ENCODE results near the gene BTNL3.
"Not testable (repeated sequence)": the region's sequence is repeated elsewhere in the genome, so short reads cannot be mapped to it uniquely, and the experiment has no call there.

Gene BTNL3

DNA sequence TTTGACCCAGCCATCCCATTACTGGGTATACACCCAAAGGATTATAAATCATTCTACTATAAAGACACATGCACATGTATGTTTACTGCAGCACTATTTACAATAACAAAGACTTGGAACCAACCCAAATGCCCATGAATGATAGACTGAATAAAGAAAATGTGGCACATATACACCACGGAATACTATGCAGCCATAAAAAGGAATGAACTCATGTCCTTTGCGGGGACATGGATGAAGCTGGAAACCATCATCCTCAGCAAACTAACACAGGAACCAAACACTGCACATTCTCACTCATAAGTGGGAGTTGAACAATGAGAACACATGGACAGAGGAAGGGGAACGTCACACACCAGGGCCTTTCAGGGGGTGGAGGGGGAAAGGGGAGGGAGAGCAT lies 28.8 kb downstream of the BTNL3 start:
- in situ Hi-C loops (cut with MboI; ENCODE audit: low sequenced_read_pairs), result not testable (repeated sequence)

DNA sequence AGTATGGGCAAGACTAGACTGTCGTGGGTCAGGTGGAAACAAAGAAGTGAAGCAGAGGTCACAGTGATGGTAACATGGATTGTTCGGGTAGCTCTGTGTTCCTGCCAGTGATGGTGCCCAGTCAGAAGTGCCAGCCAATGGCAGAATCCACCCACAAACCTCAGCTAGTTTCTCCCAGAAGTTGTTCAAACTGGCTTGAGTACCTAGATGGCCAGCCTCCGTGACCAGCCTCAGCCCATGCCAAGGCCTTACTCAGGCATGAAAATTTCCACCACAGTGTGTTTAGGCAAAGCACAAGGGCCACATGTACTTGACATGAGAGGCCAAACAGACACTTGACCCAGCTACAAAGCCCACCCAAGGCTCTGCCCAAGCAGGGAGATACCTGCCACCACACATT lies 32.0 kb downstream of the BTNL3 start:
- in situ Hi-C loops (cut with MboI; ENCODE audit: low sequenced_read_pairs), result no loop called here

DNA sequence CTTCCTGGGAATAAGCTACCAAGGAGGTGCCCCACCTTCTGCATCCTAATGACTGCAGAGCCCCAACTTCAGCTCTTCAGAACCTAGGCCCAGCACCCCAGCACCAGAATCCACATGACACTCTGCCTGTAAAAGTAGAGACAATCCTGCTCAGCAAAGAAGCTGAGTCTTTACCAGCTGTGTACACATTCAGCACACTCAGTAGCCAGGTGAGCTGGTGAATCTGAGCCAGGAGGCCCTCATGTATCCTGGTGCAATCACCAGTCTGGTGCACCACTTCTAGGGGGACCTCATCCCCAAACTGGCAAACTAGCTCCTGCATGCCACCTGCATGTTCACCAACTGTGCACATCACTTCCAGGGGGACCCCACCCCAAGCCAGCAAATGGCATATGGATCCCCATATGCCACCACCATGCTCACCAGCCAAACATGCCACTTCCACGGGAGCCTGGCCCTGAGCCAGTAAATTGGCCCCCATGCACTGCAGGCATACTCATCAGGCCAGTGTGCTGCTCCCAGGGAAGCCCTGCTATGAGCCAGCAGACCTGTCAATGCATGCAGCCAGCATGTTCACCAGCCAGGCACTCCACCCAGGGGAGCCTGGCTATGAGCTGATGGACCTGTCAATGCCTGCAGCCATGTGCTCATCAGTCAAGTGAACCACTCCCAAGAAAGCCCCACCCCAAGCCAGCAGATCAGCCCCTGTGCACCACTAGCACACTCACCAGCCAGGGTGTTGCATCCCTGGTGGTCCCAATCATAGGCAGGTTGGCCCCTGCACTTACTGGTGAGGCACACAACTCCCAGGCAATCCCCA lies 35.8 kb downstream of the BTNL3 start:
- in situ Hi-C loops (cut with MboI; ENCODE audit: low sequenced_read_pairs), result no loop called here

DNA sequence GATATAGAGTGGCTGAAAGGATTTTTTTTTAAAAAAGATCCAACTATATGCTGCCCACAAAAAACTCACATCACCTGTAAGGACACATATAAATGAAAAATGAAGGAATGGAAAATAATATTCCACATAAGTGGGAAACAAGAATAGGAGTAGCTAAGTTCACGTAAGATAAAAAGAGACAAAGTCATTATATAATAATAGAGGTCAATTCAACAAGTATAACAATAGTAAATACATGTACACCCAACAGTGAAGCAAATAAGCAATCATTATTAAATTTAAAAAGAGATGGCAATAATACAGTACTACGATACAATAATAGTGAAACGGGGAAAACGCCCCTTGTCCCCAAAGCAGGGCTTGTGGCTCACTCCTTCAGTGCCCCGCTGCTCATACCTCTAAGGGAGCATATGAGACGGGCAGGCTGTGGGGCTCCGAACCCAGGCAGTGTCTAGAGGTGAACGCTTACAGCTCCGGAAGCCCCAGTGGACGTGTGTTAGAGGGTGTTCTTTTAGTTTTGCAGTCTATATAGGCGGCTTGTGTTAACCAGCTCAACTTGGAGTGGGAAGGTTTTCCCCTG lies 38.9 kb downstream of the BTNL3 start:
- in situ Hi-C loops (cut with MboI; ENCODE audit: low sequenced_read_pairs), result no loop called here

DNA sequence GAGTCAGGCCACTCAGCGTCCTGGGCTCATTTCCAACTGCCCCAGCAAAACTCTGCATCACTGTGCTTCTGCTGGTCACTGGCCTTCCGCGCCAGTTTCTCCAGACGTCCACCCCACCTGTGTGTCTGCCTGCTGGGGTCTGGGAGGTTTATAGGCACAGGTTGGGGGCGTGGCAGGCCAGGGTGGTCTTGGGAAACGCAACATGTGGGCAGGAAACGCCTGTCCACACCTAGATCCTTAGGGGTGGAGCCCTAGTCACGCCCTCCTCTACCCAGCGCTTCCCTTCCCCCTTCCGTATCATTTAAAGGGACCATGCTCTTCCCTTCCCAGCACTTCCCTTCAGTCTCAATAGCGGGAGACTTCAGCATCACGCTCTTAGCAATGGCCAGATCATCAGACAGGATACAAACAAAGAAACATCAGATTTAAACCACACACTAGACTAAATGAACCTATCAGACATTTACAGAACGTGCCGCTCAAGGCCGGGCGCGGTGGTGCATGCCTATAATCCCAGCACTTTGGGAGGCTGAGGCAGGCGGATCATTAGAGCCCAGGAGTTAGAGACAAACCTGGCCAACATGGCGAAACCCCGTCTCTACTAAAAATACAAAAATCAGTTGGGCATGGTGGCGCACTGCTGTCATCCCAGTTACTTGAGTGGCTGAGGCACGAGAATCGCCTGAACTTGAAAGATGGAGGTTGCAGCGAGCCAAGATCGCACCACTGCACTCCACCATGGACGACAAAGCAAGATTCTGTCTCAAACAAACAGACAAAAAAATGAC lies 39.6 kb downstream of the BTNL3 start:
- in situ Hi-C loops (cut with MboI; ENCODE audit: low sequenced_read_pairs), result no loop called here

DNA sequence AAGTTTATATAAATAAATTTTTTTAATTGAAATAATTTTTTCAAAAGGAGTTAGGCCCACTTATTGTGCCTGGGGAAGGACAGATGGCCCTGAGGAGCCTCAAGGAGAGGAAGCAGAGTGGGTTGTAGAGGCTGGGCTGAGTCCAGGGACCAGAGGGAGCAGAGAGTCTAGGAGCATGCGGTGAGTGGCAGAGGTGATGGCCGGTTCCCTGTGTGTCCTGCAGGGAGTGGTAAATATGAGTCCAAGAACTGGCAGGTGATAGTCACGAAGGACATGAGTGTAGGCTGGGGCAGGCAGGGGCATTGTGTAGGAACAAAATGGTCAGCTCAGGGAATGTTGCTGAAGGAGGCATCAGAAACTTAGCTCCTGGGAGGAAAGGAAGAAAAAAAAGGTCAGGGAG lies 43.1 kb downstream of the BTNL3 start:
- in situ Hi-C loops (cut with MboI; ENCODE audit: low sequenced_read_pairs), result no loop called here

DNA sequence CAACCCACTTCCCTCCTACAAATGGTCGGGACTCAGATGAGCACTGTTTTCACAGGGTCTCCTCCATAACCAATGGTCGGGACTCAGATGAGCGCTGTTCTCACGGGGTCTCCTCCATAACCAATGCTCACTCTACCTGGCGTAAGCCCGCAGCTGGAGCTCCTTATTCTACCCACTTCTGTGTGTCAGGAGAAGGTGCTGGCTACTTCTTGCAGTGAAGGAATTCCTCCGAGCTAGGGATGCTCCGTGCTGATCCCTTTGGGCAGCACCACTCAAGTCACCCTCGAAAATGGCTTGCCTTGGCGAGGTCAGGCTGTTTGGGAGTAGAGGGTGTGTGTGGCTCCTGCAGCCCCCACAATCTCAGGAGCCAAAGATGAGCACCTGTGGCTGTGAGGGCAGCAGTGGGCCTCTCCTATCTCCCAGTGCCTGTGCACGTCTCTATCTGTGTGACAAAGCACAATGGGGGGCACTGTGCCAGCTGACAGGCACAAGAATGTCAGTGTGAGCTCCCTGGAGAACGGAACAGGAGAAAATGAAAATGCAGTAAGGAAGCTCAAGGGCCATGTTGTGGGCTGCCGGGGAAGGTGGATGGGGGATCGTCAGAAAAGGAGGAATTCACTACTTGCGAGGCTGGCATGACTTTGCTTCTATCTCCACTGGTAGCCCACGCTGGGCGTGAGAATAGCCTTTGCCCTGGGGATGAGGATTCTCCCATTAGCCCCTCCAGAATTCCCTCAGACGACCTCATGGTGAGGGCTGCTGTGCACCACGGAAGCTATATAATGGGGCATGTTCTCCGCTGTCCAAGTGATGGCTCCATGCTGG lies 47.6 kb downstream of the BTNL3 start:
- in situ Hi-C loops (cut with MboI; ENCODE audit: low sequenced_read_pairs), result no loop called here

DNA sequence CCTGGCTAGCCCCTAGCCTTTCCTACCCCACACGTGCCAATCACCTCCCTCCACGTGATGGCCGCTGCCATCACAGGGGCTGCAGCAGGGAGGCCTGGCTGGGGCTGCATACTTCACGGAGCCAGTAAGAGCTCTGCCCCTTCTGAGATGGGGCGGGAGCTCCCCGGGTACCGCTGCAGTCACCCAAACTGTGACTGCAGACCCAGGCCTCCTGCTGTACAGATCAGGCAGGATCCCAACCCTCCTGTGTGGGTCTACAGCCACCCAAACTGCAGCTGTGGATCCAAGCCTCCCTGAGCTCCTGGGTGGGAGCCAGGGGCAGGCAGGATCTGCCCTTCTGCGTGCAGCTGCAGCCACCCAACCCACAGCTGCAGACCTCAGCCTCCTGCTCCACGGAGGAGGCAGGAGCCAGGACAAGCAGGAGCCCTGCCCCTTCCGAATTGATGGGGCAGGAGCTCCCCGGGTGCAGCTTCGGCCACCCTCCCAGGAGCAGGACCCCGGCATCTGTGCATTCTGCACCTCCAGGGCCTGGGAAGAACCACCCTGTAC lies 48.2 kb downstream of the BTNL3 start:
- in situ Hi-C loops (cut with MboI; ENCODE audit: low sequenced_read_pairs), result no loop called here

DNA sequence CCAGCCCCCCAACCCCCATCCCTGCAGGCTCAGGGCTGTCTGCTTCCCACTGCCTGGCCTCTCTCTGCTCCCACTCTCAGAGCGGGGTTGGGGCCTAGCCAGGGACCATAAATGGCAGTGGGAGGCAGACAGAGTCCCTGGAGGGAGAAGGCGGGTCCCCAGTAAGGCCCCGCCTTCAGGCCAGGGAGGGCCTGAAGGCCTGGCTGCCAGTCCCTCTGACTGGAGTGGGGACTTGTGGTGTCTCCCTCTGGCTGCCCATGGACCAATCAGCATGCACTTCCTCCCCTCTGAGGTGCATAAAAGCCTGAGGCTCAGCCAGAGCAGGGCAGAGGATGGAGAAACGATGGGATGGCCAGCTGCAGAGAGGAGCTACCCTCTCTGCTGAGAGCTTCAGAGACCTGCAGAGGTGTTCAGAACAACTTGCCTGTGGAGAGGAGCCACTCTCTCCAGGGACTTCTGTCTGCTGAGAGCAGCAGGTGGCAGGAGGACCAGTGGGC lies 48.8 kb downstream of the BTNL3 start:
- in situ Hi-C loops (cut with MboI; ENCODE audit: low sequenced_read_pairs), result no loop called here

DNA sequence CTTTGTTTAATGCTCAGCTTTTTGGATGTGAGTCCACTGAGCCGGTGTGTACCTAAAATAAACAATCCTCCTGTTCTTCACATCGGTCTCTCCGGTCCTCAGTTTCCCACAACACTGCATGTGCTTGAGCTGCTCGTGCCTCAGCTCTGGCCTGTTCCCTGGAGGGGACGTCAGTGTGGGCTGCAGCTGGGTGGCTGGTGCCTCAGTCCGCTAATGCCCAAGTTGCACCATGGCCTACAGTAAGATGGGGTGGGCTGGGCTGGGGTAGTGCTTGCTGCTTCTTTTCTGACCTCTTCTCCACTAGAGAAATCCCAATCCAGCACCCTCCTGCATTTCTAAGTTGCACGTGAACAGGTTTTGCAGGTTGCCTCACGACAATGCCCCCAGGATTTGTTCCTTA lies 50.8 kb downstream of the BTNL3 start:
- in situ Hi-C loops (cut with MboI; ENCODE audit: low sequenced_read_pairs), result no loop called here

DNA sequence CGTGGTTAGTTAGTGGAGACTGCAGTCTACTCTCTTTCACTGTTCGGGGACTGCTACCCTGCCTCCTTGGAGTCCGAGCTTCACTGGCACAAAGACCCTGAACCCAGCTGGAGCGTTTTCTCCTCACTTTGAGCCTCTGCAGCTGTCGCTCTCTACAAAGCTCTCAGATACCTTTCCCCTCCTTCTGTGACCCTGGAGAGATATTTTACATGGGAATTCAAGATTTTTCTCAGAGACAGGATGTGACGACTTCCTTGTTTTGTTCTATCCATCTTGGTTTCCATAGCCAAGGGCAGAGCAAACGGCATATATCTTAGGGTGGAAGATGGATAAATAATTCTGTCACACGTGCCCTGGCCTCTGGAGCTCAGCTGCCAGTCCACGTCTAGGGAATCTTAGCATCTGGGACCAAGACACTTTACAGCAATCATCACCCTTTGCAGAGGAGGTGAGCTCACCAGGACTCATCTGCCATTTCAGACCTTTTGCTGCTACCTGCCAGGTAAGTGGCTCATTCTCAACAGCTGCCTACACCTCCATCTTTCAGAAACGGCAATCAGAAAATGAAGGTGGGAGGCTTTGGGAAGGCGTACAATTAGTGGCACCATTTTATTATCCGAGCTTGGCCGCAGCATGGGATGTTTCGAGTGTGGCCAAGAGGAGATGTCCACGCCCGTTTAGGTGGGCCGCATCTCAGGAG lies 51.4 kb downstream of the BTNL3 start, which contains the start of gene BTNL9:
BTNL9 (plus strand) TSS at position 336 of the 700 bp plus-strand sequence. CDS start 5,224 bp downstream, outside the sequence.
- in situ Hi-C loops (cut with MboI; ENCODE audit: low sequenced_read_pairs), result no loop called here

DNA sequence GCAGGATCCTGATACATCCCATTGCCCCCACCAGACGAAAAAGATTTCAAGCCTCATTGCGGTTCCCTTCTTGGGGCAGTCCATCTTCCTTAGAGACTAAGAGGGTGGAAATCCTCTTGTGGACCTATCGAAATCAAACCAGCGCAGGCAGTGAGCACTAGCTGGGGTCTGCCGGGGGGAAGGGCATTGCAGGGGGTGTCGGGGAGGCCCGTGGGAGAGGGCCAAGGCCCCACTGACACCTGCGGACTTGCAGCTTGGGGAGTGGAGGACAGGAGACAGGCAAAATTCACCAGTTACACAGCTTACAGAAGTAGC lies 51.9 kb downstream of the BTNL3 start:
- in situ Hi-C loops (cut with MboI; ENCODE audit: low sequenced_read_pairs), result no loop called here

DNA sequence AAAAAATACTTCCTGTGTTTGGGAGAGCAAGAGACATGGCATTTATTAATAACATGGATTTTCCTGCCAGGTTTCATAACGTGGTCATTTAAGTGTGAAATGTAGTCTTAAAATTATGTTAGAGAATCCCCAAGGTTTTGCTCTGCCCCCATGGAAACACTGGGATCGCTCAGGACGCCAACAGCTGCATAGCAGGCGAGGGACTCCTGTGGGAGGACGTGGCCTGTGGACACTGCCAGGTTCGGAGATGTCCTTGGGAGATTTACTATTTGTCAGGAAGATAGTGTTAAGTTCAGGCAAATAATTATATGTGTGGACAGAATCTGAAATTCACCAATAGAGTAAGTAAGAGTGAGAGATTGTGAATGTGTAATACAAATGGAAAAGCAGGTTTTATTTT lies 52.4 kb downstream of the BTNL3 start:
- in situ Hi-C loops (cut with MboI; ENCODE audit: low sequenced_read_pairs), result no loop called here

DNA sequence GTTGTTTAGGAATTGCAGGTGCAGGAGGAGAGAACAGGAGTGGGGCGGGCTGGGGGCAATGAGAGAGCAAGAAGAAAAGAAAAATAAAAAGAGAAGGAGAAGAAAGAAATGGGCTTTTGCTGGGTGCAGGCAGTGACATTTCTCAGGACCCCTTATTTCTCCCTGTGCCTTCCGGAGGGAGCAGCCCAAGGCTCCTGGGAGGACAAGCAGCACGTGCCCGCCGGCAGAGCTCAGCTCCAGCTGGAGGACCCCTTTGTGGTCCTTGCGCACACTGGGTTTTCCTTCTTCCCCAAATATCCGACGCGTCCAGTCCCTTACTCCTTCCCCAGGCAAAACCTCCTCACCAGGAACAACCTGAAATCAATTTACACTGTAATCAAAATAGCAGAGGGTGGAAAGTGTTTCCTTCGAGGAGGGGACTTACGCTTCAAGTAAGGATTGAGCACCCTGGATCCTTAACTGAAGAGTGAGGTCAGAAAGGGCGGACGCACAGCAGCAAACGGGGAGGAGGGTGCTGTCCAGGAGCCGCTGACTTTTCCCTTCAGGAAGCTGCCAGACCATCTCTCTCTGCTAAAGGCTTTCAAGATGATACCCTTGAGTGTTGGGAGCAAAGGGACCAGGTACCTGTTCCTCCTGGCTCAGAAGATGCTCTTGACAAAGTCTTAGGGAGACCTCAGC lies 53.5 kb downstream of the BTNL3 start:
- in situ Hi-C loops (cut with MboI; ENCODE audit: low sequenced_read_pairs), result no loop called here

DNA sequence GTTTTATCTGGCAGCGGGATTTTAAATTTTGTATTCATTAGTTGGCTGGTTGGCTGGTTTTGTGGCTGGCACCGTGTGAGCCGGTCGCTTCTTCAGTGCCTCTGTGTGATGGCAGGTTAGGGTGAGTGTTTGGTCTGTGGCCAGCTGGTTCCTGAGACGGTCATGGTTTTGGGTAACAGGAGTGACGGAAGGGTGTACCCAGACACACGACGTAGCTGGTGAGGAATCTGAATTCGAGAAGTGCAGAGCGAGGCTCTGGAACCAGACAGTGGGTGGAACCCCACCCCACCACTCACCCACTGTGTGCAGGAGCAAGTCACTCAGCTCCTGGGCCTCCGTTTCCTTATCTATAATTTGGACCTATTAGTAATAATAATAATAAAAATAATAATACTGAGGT lies 54.1 kb downstream of the BTNL3 start:
- in situ Hi-C loops (cut with MboI; ENCODE audit: low sequenced_read_pairs), result no loop called here

DNA sequence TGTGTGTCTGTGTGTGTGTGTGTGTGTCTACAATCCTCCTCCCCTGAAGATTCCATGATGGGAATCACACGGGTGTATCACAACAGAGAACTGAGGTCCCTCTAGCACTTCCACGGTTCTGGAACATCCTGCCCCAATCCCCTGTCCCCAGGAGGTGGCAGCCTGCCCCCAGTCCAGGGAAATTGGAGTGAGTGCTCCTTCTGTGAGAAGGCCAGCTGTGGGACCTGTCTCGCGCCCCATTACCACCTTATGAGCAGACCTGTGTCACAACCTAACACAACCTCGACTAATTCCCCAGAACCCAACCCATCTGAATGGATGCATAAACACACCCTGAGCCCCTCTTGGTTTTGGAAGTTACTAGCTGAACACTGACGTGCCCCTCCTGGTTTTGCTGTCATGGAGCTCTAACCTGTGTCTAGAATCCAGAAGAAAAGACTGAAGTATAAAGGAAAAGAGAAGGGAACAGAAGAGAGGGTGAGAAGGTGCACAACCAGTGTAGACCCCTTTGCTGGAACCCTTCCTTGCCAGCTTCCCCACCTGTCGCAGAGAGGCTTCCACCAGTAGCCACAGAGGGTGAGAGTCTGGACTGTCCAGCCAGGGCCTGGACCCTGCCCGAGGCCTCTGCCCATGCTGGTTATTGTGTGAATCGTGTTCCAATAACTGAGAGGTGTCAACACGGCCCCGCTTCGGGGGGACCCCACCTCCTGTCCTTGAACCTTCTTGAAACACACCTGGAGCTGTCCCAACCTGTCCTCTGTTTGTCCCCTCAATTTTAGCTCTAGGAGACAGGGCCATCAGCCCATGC lies 54.8 kb downstream of the BTNL3 start:
- in situ Hi-C loops (cut with MboI; ENCODE audit: low sequenced_read_pairs), result no loop called here

DNA sequence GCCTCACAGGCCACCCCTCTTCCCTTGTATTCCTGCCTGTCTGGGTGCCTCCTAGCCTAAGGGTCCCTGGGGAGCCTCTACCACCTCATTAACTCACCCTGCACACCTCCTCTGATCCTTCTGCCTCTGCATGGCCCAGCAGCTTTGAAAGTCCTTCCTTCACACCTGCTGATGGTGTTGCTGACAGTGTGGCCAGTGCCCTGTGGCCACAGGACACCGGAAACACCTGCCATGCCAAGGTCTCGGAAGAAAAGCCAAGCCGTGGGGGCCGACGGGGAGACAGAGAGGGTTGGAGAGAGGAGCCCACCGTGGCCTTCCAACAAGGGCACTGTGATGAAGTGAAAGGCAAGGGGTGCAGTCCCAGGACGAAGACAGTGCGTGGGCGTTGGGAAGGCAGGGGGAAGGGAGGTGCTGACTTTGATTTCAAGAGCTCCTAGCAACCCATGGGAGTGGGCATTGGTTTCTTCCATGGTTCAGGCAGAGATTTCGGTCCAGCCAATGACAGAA lies 55.5 kb downstream of the BTNL3 start:
- in situ Hi-C loops (cut with MboI; ENCODE audit: low sequenced_read_pairs), result no loop called here

DNA sequence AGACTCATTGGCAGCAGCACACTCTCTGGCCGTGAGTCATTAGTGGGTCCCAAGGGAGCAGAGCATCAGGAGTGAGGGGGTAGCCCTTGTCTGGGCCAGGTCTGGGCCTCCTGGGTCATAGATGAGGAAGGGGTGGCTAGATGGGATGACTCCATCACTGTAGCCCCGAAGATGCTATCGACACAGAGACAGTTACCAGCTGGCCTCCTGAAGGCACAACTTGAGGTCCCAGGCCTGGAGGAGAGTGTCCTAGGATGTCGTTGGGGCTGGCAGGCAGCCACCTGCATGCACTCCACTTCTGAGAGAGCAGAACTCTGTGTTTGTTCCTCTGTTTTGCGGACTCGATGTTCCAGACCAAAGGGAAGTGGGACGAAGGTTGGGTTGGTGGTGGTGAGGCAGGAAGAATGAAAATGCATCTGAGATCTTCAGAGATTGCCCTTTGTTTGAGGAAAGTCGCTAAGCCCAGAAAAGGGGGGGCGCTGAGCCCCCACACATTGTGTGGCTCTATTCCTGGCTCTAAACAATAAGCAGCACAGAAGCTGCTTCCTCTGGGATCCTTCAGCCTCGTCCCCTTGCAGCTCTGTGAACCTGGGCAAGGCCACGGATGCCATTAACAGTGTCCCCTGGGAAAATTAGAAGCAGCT lies 56.1 kb downstream of the BTNL3 start:
- in situ Hi-C loops (cut with MboI; ENCODE audit: low sequenced_read_pairs), result no loop called here

All from HL-60/S4 treated with phorbol 12-myristate 13-acetate at 8.2 ng/mL for 4 days and 3 days (cell line).